Kidney (tissue), 14 donors: ENCODE results near the gene PDGFD. TPM values are rescaled to one million over a fixed set of nuclear protein-coding genes. Genes with fewer than 3 reads are reported as not detected.

Experiments
- DNase-seq, 5 donors: peaks; one replicate each; pipeline ENCODE4 v3.0.0-alpha.2; 2013 to 2020
- FAIRE-seq: peaks from 2 replicates; lab custom pipeline; 2012; peaks lifted over from hg19 to GRCh38; lab: Jason Lieb, UNC
- H3K27ac ChIP-seq, 2 donors: one replicate each; pipeline ENCODE4 v1.7.0; 2013; ENCODE audit warnings: low read depth in 2 of 2, low read length in 2 of 2, inconsistent platforms in 1 of 2
- H3K27me3 ChIP-seq: one replicate; pipeline ENCODE4 v1.7.1; 2013; ENCODE audit warnings: low read length, inconsistent platforms; ENCODE audit not compliant: control insufficient read depth, insufficient read depth
- H3K36me3 ChIP-seq, 3 donors: one replicate each; pipeline versions ENCODE4 v1.7.0 to v1.7.1; 2013; ENCODE audit warnings: low read length in 3 of 3, control low read depth in 1 of 3, inconsistent platforms in 1 of 3; ENCODE audit not compliant: insufficient read depth in 3 of 3, control insufficient read depth in 2 of 3
- H3K4me1 ChIP-seq, 3 donors: one replicate each; pipeline versions ENCODE4 v1.7.0 to v1.7.1; 2013; ENCODE audit warnings: low read length in 3 of 3, inconsistent platforms in 1 of 3, low read depth in 1 of 3; ENCODE audit not compliant: control insufficient read depth in 2 of 3, insufficient read depth in 2 of 3
- H3K4me3 ChIP-seq, 3 donors: one replicate each; pipeline versions ENCODE4 v1.7.0 to v1.8.1; 2013; ENCODE audit warnings: low read length in 3 of 3, control low read depth in 1 of 3, inconsistent platforms in 1 of 3
- H3K9ac ChIP-seq, 3 donors: one replicate each; pipeline versions ENCODE4 v1.7.0 to v1.7.1; 2013; ENCODE audit warnings: low read length in 3 of 3, control low read depth in 1 of 3, inconsistent platforms in 1 of 3
- H3K9me3 ChIP-seq, 3 donors: one replicate each; pipeline versions ENCODE4 v1.7.0 to v1.7.1; 2013; ENCODE audit warnings: low read length in 3 of 3, control low read depth in 1 of 3, inconsistent platforms in 1 of 3; ENCODE audit not compliant: control insufficient read depth in 2 of 3, insufficient read depth in 1 of 3
- intact Hi-C: fragments of 100-400 bp; cut with DNase I; formaldehyde crosslinking; loops from one replicate; pipeline ENCODE4 v1.11.1; 2022
- polyA plus RNA-seq: library from polyadenylated mRNA; stranded (reverse); fragments of 350-450 nt; fragmentation: Illumina TruSeq; extraction: RNeasy Lipid Tissue Mini Kit (QIAGEN cat#74804); gene quantifications from one replicate; pipeline ENCODE4 v1.2.3, GENCODE V29; 2014; ENCODE audit warnings: low read depth, low replicate concordance; ENCODE audit not compliant: insufficient read depth
- total RNA-seq: library from RNA; stranded (reverse); fragmentation: NEBNext Ultra II Directional; extraction: Animal tissue kit (Norgen Biotek cat#: 25700); gene quantifications from one replicate; pipeline ENCODE4 v1.2.1, GENCODE V29; 2021
- TF ChIP-seq, protein P1 (sequence below): IDR thresholded peaks from 3 replicates; pipeline ENCODE4 v1.5.1; 2012; ENCODE audit warnings: mild to moderate bottlenecking, moderate library complexity, borderline replicate concordance; ENCODE audit not compliant: insufficient read depth; ENCODE audit errors: extremely low read depth
- donor health status: control.
- donor health status: control.
- donor health status: control.
- donor health status: control.
- donor health status: control.
- donor health status: DM: yes; HTN: yes; CAD: no.
- donor health status: Normal renal cell carcinoma (clear cell type).

The PDGFD gene
- total and polyA plus RNA-seq, 2 donors from 2014 or later = 5.3 to 12.2 TPM

DNA sequence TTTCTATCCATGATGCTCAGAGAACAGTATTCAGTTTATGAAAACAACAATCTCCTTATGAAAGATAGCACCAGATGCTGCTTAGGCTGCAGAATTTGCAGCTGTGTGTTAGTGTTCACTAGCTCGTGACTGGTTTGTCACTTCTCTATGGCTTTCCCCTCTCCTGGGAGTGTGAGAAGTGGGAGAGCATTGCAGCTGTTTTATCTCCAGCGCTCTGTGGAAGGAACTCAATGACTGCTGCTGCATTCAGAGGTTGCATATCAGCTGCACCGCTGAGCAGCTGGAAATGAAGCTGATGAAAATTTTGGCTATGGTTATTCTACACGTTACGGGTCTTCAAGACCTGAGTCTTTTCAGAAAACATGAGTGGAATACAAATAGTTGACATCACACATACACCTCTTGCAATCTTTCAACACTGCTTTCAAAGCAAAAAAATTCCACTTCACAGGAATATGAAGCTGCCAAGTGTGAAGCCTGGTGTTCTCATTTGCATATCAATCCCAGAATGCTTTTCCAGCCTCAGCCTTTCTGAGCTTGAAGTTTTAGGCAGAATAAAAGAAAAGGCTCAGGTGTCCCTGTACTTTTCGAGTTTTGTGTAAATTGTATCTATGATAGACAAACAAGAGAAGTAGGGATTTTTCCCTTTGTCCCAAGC is 276.8 kb downstream of the PDGFD start:
- DNase-seq (peak in 3 of 5 donors; percentile 38 to 70 (median 52)), FAIRE-seq (no peak)
- peaks cover 0 to 5% (median 0%) of the 10 kb centered on the region in 3 donors for H3K9me3 ChIP-seq
- TF ChIP-seq, protein P1, sequence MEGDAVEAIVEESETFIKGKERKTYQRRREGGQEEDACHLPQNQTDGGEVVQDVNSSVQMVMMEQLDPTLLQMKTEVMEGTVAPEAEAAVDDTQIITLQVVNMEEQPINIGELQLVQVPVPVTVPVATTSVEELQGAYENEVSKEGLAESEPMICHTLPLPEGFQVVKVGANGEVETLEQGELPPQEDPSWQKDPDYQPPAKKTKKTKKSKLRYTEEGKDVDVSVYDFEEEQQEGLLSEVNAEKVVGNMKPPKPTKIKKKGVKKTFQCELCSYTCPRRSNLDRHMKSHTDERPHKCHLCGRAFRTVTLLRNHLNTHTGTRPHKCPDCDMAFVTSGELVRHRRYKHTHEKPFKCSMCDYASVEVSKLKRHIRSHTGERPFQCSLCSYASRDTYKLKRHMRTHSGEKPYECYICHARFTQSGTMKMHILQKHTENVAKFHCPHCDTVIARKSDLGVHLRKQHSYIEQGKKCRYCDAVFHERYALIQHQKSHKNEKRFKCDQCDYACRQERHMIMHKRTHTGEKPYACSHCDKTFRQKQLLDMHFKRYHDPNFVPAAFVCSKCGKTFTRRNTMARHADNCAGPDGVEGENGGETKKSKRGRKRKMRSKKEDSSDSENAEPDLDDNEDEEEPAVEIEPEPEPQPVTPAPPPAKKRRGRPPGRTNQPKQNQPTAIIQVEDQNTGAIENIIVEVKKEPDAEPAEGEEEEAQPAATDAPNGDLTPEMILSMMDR = no peak
- intact Hi-C loops = no loop called here
- H3K36me3 ChIP-seq = no peaks in the 10 kb centered on the region
- H3K4me1 ChIP-seq = no peaks in the 10 kb centered on the region
- H3K27me3 ChIP-seq = no peaks in the 10 kb centered on the region
- no peak overlapping the region for H3K9ac ChIP-seq
- no peak overlapping the region for H3K27ac ChIP-seq
- H3K4me3 ChIP-seq = no peak overlapping the region

DNA sequence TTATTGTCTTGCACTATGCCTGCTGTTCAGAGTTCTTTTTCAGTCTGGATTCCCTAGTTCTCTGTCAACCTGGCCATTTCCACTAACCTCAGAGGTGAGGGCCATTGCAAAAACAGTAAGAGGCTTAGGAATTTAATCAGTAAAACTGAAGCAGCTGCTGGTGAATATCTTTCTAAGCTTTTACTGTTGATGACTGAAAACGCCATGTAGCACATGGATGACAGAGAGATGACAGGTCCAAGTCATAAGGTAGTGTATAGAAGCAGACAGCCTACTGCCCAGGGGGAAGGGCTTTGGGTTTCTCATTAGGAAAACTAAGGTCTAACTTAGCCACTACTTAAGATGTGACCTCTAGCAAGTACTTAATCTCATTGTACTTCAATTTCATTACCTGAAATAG is 280.1 kb downstream of the PDGFD start:
- Histone ChIP-seq H3K9me3 (no peaks in the 10 kb centered on the region), H3K27me3 (no peaks in the 10 kb centered on the region), H3K27ac (no peak overlapping the region), H3K36me3 (no peaks in the 10 kb centered on the region), H3K9ac (no peak overlapping the region), H3K4me3 (no peak overlapping the region), H3K4me1 (no peaks in the 10 kb centered on the region)
- FAIRE-seq = no peak
- no peak for DNase-seq
- intact Hi-C loops = no loop called here
- TF ChIP-seq, protein P1 = no peak

DNA sequence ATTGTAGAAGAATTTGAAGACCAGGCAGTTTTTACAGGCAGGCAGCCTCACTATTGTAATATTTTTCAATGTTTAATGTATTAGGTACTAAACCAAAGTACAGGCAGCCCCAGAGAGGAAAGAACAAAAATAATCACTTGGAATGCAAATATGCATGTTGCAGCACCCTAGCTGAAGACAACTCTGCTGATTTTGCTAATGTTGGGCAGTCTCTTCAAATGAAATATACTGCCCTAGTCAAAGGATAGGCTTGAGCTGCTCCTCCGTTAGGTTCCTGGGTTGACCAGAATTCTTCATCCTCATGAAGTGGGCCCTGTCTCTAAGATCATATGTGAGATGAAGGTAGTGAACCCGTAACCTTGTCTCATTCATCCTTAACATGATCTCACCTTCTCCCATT is 280.7 kb downstream of the PDGFD start:
- Histone ChIP-seq H3K9ac (no peak overlapping the region), H3K4me3 (no peak overlapping the region), H3K36me3 (no peaks in the 10 kb centered on the region), H3K27ac (no peak overlapping the region), H3K9me3 (no peaks in the 10 kb centered on the region), H3K27me3 (no peaks in the 10 kb centered on the region), H3K4me1 (no peaks in the 10 kb centered on the region)
- intact Hi-C loops = no loop called here
- DNase-seq (no peak), FAIRE-seq (no peak)
- TF ChIP-seq, protein P1 = no peak

DNA sequence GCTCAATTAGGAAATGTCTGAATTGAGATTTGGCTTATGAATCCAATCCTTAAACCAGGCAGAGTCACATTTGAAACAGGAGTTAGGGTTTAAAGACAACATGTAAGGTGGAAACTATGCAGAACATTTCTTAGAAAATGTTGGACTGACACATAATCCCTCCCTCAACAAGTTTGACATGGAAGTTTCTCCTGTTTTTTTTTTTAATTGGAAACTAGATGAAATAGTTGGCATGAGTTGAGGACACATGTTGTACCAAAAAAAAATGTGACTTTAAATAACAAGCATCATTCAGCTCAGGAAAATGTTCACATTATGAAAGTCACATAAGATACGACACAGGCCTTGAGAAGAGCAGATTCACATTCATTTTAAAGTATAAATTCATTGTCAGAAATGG is 282.4 kb downstream of the PDGFD start:
- H3K36me3 ChIP-seq = no peaks in the 10 kb centered on the region
- no peak overlapping the region for H3K4me3 ChIP-seq
- FAIRE-seq (no peak), DNase-seq (no peak)
- intact Hi-C loops = no loop called here
- no peaks in the 10 kb centered on the region for H3K27me3 ChIP-seq
- no peaks in the 10 kb centered on the region for H3K9me3 ChIP-seq
- H3K9ac ChIP-seq = no peak overlapping the region
- TF ChIP-seq, protein P1 = no peak
- no peak overlapping the region for H3K27ac ChIP-seq
- no peaks in the 10 kb centered on the region for H3K4me1 ChIP-seq
